B cell (primary cell): ENCODE data around the gene NTN5. TPM values are rescaled to one million over a fixed set of nuclear protein-coding genes. Genes with fewer than 3 reads are reported as not detected.

Experiments used
- ATAC-seq: fragments of 200-7000 bp; cut with Tn5 transposase; one replicate; pipeline ENCODE4 v1.10.0; 2021; ENCODE audit warnings: low read depth, mild to moderate bottlenecking, moderate number of reproducible peaks, moderate library complexity
- CTCF ChIA-PET: fragments of 350-600 bp; sonication (Branson Sonifier 250); formaldehyde crosslinking; loops from one replicate; lab custom pipeline; 2021; ENCODE audit warnings: antibody characterized with exemption, inconsistent platforms; lab: Charles Lee
- POLR2A ChIA-PET: fragments of 350-600 bp; sonication (Branson Sonifier 250); formaldehyde crosslinking; loops from one replicate; lab custom pipeline; 2021; ENCODE audit warnings: antibody characterized with exemption; lab: Charles Lee
- DNase-seq: peaks from one replicate; pipeline ENCODE4 v3.0.0; 2013
- H2AFZ ChIP-seq: 2 replicates; pipeline ENCODE4 v1.6.1; 2012; ENCODE audit warnings: mild to moderate bottlenecking, low read depth, low read length; ENCODE audit not compliant: insufficient read depth, poor library complexity, severe bottlenecking
- H3K27ac ChIP-seq, 2 donors: 1 replicate in 1 of 2; 2 replicates in 1 of 2; pipeline ENCODE4 v1.5.1; 2012 to 2013; ENCODE audit warnings: low read length in 2 of 2, mild to moderate bottlenecking in 2 of 2, moderate library complexity in 1 of 2
- H3K27me3 ChIP-seq, 4 experiments: fragments of 200-600 bp in 1 of 4; sonication (generic) in 1 of 4; replicated peaks in 1 of 4; 1 replicate in 2 of 4; 2 replicates in 2 of 4; pipeline versions ENCODE4 v1.6.1 to v1.7.0; 2013 to 2016; ENCODE audit warnings: low read length in 3 of 4, mild to moderate bottlenecking in 2 of 4, mixed read lengths in 1 of 4, moderate library complexity in 1 of 4; ENCODE audit not compliant: insufficient read depth in 4 of 4, control insufficient read depth in 3 of 4; ENCODE audit errors: control extremely low read depth in 1 of 4
- H3K36me3 ChIP-seq, 2 experiments: replicated peaks in 1 of 2; 1 replicate in 1 of 2; 2 replicates in 1 of 2; pipeline versions ENCODE4 v1.6.1 to v1.7.1; 2013; ENCODE audit warnings: low read length in 1 of 2; ENCODE audit not compliant: insufficient read depth in 2 of 2, control insufficient read depth in 1 of 2; ENCODE audit errors: control extremely low read depth in 1 of 2, extremely low read depth in 1 of 2
- H3K4me1 ChIP-seq, 2 donors: fragments of 200-600 bp in 1 of 2; sonication (generic) in 1 of 2; 1 replicate in 1 of 2; 2 replicates in 1 of 2; pipeline versions ENCODE4 v1.5.1 to v1.6.1; 2013 to 2017; ENCODE audit warnings: low read length in 2 of 2; ENCODE audit not compliant: control insufficient read depth in 2 of 2, insufficient read depth in 2 of 2
- H3K4me2 ChIP-seq: replicated peaks from 2 replicates; pipeline ENCODE3; 2012; ENCODE audit warnings: mild to moderate bottlenecking, low read depth, low read length; ENCODE audit not compliant: poor library complexity, severe bottlenecking
- H3K4me3 ChIP-seq, 5 experiments: fragments of 200-600 bp in 1 of 5; sonication (generic) in 1 of 5; 1 replicate in 3 of 5; 2 replicates in 2 of 5; pipeline versions ENCODE4 v1.5.1 to v1.7.0; 2011 to 2016; ENCODE audit warnings: low read length in 4 of 5, mild to moderate bottlenecking in 4 of 5, low read depth in 2 of 5, control low read depth in 1 of 5, moderate library complexity in 1 of 5; ENCODE audit not compliant: insufficient read depth in 1 of 5; ENCODE audit errors: control extremely low read depth in 1 of 5, extremely low read depth in 1 of 5
- H3K79me2 ChIP-seq: fragments of 200-600 bp; sonication (generic); one replicate; pipeline ENCODE4 v1.6.0; 2016; ENCODE audit warnings: low read length; ENCODE audit not compliant: control insufficient read depth, insufficient read depth
- H3K9ac ChIP-seq: fragments of 200-600 bp; sonication (generic); 2 replicates; pipeline ENCODE4 v1.6.1; 2017; ENCODE audit warnings: mild to moderate bottlenecking, low read length, moderate library complexity
- H3K9me3 ChIP-seq, 3 donors: one replicate each; pipeline versions ENCODE4 v1.6.1 to v1.7.1; 2013; ENCODE audit warnings: low read length in 2 of 3; ENCODE audit not compliant: control insufficient read depth in 2 of 3, insufficient read depth in 1 of 3; ENCODE audit errors: control extremely low read depth in 1 of 3
- H4K20me1 ChIP-seq: 2 replicates; pipeline ENCODE4 v1.6.0; 2012; ENCODE audit warnings: mild to moderate bottlenecking, low read length; ENCODE audit not compliant: insufficient read depth, control insufficient read depth, poor library complexity, severe bottlenecking
- H3K27ac Mint-ChIP-seq: one replicate; pipeline ENCODE4 v1.8.0; 2021; ENCODE audit warnings: mixed read lengths
- H3K27me3 Mint-ChIP-seq: one replicate; pipeline ENCODE4 v1.8.0; 2021; ENCODE audit warnings: mixed read lengths
- H3K4me1 Mint-ChIP-seq: one replicate; pipeline ENCODE4 v1.8.0; 2021; ENCODE audit warnings: mixed read lengths
- H3K4me3 Mint-ChIP-seq: one replicate; pipeline ENCODE4 v1.8.0; 2021; ENCODE audit warnings: mixed read lengths
- H3K9me3 Mint-ChIP-seq: one replicate; pipeline ENCODE4 v1.8.0; 2022; ENCODE audit warnings: mixed read lengths; ENCODE audit not compliant: insufficient read depth
- EZH2 ChIP-seq: IDR thresholded peaks from 2 replicates; pipeline ENCODE4 v1.6.1; 2012; ENCODE audit warnings: borderline replicate concordance, low read depth, mild to moderate bottlenecking, moderate library complexity, low read length; ENCODE audit not compliant: insufficient read depth, poor library complexity, severe bottlenecking
- WGBS: methylation state at CpG from one replicate; pipeline ENCODE4 v1.1.5; 2013; ENCODE audit warnings: missing lambda C conversion rate; ENCODE audit not compliant: insufficient coverage; 5-methylcytosine and 5-hydroxymethylcytosine counted together
- intact Hi-C: fragments of 100-400 bp; cut with micrococcal nuclease; formaldehyde crosslinking; loops from one replicate; pipeline ENCODE4 v1.10.0; 2022
- polyA plus RNA-seq: library from polyadenylated mRNA; depleted of rRNA; stranded (reverse); fragments of >200 nt; gene quantifications from 2 replicates; pipeline ENCODE4 v1.2.3, GENCODE V29; 2012
- total RNA-seq, 2 donors: library from RNA; stranded (reverse); fragments of 120-200 nt in 1 of 2; gene quantifications; 1 replicate in 1 of 2; 2 replicates in 1 of 2; pipeline versions ENCODE4 v1.2.3 to v1.2.4, GENCODE V29; 2013 to 2022
- TF ChIP-seq, protein P1 (sequence below): fragments of 200-600 bp; IDR thresholded peaks from one replicate; pipeline ENCODE4 v1.8.0; 2022; ENCODE audit warnings: antibody characterized with exemption, mild to moderate bottlenecking

NTN5 gene
- total and polyA plus RNA-seq, 2 donors (not counting 1 experiment from before 2014, with no cell fraction given) = 1.2 to 1.8 TPM

DNA sequence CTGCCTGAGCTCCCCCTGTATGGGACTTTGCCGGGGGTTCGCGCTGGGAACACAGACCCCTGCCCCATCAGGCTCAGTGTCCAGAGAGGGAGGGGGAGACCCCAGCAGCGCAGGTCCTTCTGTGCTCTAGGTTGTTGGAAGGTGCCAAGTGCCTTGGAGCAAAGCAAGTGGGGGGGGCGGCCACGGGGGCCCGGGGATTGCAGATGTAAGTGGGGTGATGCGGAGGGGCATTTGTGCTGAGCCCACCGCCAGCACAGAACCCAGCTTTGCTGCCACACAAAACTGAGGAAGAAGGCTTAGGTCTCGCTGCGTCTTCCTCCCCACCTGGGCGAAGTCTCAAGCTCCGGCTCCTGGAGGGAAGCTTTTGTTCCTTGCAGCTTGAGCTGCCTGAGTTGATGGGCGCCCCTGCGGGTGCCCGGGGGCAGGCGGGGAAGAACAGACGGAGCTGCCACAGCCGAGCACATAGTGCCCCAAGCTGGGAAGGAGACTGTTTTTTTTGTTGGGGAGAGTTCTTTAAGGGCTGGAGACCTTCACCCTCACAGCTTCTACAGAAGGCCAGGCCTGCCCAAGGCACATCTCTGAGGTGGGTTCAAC lies 1.5 kb upstream of the NTN5 start:
- H3K4me3 Mint-ChIP-seq = no peak overlapping the region
- ATAC-seq = no peak
- no peak for TF ChIP-seq EZH2
- TF ChIP-seq, protein P1, sequence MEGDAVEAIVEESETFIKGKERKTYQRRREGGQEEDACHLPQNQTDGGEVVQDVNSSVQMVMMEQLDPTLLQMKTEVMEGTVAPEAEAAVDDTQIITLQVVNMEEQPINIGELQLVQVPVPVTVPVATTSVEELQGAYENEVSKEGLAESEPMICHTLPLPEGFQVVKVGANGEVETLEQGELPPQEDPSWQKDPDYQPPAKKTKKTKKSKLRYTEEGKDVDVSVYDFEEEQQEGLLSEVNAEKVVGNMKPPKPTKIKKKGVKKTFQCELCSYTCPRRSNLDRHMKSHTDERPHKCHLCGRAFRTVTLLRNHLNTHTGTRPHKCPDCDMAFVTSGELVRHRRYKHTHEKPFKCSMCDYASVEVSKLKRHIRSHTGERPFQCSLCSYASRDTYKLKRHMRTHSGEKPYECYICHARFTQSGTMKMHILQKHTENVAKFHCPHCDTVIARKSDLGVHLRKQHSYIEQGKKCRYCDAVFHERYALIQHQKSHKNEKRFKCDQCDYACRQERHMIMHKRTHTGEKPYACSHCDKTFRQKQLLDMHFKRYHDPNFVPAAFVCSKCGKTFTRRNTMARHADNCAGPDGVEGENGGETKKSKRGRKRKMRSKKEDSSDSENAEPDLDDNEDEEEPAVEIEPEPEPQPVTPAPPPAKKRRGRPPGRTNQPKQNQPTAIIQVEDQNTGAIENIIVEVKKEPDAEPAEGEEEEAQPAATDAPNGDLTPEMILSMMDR = no peak
- no peak overlapping the region for H3K27ac Mint-ChIP-seq
- 90% methylated on average over 16 of the region's 19 CpGs for WGBS
- H3K4me2 ChIP-seq = no peak overlapping the region
- ChIA-PET CTCF (interaction anchor here (0.8 to 5.4 kb wide), 17 partner anchors 11 to 406 kb away, joined by 3 to 51 read pairs (median 3); partner anchors contain the start of gene CA11), POLR2A (interaction anchor here (0.6 to 0.9 kb wide), 2 partner anchors 169 to 505 kb away, joined by 3 to 4 read pairs; no protein-coding TSS in a partner anchor)
- H3K79me2 ChIP-seq = no peaks in the 10 kb centered on the region
- no peak overlapping the region for H3K9ac ChIP-seq
- H3K27me3 Mint-ChIP-seq = peaks cover 6% of the 10 kb centered on the region
- no peak overlapping the region for H3K27ac ChIP-seq
- H3K9me3 ChIP-seq = peaks cover 0 to 2% (median 0%) of the 10 kb centered on the region in 3 donors
- no peak overlapping the region for H2AFZ ChIP-seq
- DNase-seq = no peak
- H3K36me3 ChIP-seq = no peaks in the 10 kb centered on the region
- H3K9me3 Mint-ChIP-seq = no peaks in the 10 kb centered on the region
- H3K4me3 ChIP-seq = no peak overlapping the region
- intact Hi-C loops = no loop called here
- H3K27me3 ChIP-seq = no peaks in the 10 kb centered on the region
- H4K20me1 ChIP-seq = no peaks in the 10 kb centered on the region
- peaks cover 6% of the 10 kb centered on the region for H3K4me1 Mint-ChIP-seq
- peaks cover 4 to 10% of the 10 kb centered on the region in 2 donors for H3K4me1 ChIP-seq

DNA sequence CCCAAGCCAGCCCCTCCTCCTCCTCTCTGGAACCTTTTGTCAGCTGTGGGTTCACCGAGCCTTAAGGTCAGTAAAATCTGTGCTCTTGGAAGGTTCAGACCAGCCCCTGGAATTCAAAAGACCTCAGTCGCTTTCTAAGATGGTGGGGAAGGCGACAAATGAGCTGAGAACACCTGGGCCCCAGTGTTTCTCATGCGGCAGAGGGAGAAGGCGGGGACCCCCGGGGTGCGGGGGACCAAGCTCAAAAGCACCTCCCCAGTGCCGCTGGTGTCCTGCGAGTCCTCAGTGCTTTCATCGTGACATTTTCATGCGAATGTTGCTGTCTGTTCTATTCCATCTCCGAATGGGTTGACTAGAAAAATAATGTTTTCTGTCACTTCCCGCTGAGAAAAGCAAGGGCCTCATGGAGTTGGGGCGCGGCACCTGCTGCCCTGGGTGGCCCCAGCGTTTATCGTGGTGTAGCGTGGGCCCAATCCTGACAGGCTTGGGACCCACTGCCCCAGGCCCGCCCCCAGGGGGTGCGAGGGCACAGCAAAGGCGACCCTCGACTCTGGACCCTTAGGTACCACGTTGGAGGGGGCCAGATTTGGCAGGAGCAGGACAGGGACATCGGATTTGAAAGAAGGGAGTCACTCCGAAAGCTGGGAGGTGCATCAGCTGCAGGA lies 751 bp upstream of the NTN5 start:
- ChIA-PET CTCF (interaction anchor here (1.2 to 5.4 kb wide), 5 partner anchors 14 to 109 kb away, joined by 3 to 51 read pairs (median 18); partner anchors contain the start of gene CA11), POLR2A (interaction anchor here (0.6 kb wide), 1 partner anchor 277 kb away, joined by 3 read pairs; no protein-coding TSS in a partner anchor)
- H3K4me2 ChIP-seq = no peak overlapping the region
- TF ChIP-seq, protein P1 = no peak
- TF ChIP-seq EZH2 = no peak
- no peak overlapping the region for H3K27ac Mint-ChIP-seq
- H3K79me2 ChIP-seq = no peaks in the 10 kb centered on the region
- H3K27me3 Mint-ChIP-seq = peaks cover 6% of the 10 kb centered on the region
- no peak for ATAC-seq
- no peak overlapping the region for H3K27ac ChIP-seq
- peaks cover 3% of the 10 kb centered on the region for H3K9me3 Mint-ChIP-seq
- no peaks in the 10 kb centered on the region for H3K27me3 ChIP-seq
- H3K9ac ChIP-seq = no peak overlapping the region
- H2AFZ ChIP-seq = no peak overlapping the region
- H3K4me1 ChIP-seq = peaks cover 4 to 10% of the 10 kb centered on the region in 2 donors
- no peak overlapping the region for H3K4me3 Mint-ChIP-seq
- H3K9me3 ChIP-seq = peaks cover 0 to 4% (median 0%) of the 10 kb centered on the region in 3 donors
- DNase-seq = no peak
- no peaks in the 10 kb centered on the region for H4K20me1 ChIP-seq
- 86% methylated on average over 25 of the region's 25 CpGs for WGBS
- peaks cover 6% of the 10 kb centered on the region for H3K4me1 Mint-ChIP-seq
- no peaks in the 10 kb centered on the region for H3K36me3 ChIP-seq
- no peak overlapping the region for H3K4me3 ChIP-seq
- intact Hi-C loops = no loop called here
